HG03097 (cell line): ENCODE results near the gene SUV39H2.
A peak's percentile ranks its signal among the peaks of the same experiment; 100 is the strongest.
"Not testable (repeated sequence)": the region's sequence is repeated elsewhere in the genome, so short reads cannot be mapped to it uniquely, and the experiment has no call there.

Experiments used
- ATAC-seq: cut with Tn5 transposase; IDR thresholded peaks from one replicate; pipeline ENCODE4 v1.9.1; 2021; ENCODE audit not compliant: unreplicated experiment, low FRiP score

The SUV39H2 gene, protein sequence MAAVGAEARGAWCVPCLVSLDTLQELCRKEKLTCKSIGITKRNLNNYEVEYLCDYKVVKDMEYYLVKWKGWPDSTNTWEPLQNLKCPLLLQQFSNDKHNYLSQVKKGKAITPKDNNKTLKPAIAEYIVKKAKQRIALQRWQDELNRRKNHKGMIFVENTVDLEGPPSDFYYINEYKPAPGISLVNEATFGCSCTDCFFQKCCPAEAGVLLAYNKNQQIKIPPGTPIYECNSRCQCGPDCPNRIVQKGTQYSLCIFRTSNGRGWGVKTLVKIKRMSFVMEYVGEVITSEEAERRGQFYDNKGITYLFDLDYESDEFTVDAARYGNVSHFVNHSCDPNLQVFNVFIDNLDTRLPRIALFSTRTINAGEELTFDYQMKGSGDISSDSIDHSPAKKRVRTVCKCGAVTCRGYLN

DNA sequence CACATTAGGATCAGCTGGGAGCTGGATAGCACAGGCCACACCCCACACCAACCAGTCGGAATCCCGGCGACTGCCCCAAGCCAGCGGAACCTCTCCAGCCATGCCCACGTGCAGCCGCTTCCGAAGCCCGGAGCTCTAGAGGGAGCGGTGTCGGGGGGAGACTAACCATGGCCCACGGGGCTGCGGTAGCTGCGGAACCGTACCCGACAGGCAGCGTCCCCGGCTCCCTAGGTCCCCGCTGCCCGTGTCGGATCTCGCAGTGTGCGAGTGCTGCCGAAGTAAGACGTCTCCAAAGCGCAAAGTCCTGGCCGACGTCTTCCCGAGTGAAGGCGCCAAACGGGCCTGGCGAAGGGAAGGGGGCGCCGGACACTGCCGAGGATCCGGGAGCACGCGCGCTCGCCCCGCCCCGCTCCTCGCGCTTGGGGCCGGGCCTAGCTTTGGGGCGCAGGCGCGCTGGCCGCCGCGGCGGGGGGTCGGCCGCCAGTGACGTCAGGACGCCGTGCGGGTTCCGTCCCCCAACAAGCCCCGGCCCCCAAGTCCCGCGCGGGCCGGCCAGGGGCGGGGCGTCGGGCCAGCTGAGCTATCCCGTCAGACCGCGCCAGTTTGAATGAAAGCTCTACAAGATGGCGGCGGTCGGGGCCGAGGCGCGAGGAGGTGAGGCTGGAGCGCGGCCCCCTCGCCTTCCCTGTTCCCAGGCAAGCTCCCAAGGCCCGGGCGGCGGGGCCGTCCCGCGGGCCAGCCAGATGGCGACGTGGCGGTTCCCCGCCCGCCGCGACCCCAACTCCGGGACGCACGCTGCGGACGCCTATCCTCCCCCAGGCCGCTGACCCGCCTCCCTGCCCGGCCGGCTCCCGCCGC, at the start of gene SUV39H2:
Gene SUV39H2 (plus strand): TSS at position 601 of the 858 bp plus-strand sequence. CDS start 23 bp downstream, at position 624.
- ATAC-seq, result peak; percentile 90

DNA sequence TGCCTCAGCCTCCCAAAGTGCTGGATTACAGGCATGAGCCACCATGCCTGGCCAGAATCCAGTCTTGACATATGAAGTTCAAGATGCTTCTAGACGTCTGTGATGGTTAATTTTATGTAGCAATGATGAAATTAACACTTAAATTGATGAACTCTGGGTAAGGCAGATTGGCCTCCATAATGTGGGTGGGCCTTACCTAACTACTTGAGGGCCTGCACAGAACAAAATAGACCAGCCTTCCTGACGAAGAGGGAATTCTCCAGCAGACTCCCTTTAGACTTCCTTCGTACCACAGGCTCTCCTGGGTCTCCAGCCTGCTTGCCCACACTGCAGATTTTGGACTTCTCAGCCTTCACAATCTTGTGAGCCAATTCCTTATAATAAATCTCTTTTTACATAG, 45.6 kb upstream of the SUV39H2 start:
- ATAC-seq, result no peak

DNA sequence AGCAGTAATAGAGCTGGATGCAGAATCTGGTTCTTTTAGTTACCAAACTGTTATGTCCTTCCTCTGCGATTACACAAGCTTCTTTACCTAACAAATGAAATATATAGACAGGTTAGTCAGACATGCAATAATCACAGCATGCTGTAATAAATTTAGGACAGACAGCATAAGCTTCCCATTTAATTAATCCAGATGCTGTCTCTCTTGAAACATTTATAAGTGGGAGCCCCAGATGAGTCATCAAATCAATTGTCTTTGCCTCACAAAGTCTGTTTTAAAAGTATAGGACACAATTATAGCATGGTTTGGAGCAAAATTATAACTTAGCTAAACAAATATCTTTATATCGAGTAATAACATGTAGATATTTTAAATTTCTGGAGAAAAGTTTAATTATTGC, 42.5 kb upstream of the SUV39H2 start:
- ATAC-seq, result no peak

DNA sequence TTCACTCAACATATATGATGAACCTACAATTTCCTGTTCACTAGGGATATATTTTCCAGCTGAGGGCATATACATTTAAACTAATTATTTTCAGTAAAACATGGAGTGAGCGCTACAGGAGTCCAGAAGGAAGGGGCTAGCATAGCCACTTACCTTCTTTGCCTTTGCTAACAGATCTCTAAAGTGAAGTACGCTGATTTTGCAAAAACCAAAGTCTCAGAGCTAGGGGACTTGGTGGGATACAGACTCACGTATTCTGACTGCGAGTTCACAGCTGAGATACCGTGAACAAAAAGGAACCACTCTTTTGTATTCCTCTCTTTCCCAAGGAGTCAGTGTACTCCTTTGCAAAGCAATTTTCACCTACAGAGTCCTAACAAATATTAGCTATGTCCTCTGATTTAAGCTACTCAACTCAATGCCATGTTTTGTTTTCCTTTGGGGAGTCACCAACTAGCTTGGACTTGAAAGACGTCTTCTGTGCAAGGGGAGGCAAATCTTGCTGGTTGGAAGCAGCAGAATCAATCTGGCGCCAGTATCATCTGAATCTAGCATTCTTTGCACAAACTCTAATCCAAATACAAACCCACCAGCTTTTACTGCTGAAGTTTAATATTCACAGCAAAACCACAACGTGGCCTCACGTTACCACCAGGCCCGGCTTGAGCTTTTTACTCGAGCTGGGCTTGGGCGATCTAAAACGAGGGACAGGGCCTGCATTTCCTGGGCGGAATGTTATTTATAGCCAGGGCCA, 41.5 kb upstream of the SUV39H2 start:
- no peak for ATAC-seq

DNA sequence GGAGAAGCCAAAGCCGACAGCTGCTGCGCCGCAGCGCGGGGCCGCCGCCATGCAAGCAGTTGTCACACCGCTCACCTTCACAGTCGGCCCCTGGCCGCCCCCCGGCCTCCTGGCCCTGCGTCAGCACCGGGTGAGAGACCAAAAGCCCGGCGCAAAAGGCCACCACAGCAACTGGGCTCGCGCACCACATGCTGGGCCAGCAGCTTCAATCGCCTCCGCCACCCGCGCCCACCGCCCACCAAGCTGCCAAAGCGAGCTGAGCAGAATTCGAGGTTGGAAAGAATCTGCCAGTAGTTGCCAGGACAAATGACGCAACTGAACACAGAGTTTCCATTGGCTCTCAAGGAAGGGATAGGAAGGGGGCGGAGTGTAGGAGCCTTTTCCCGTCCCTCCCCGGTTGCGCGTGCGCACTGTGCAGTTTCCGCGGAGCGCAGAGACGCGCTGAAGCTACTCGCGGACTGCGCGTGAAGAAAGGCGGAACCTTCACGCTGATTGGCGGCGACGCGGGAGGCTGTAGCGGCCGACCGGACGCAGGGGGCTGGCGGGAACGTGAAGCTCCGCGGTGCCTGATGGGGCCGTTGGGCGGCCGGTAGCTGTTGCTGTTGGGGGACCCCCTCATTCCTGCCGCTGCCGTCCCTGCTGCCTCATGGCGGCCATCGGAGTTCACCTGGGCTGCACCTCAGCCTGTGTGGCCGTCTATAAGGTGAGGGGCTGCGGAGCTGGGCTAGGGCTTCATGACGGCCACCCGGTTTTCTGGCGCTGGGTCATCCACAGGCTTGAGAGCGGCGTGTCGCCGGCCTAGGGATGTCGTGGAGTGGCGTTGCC, 40.7 kb upstream of the SUV39H2 start, which contains the start of the genes CDNF, HSPA14 and MSANTD7:
Gene CDNF (minus strand): TSS at position 281 of the 825 bp plus-strand sequence. CDS start 91 bp downstream, at position 190.
Gene HSPA14 (plus strand): TSS at position 550 of the 825 bp plus-strand sequence. CDS start 97 bp downstream, at position 647.
Gene MSANTD7 (plus strand): TSS at position 550 of the 825 bp plus-strand sequence. CDS start 3,979 bp downstream, outside the sequence.
- ATAC-seq, result peak; percentile 98

DNA sequence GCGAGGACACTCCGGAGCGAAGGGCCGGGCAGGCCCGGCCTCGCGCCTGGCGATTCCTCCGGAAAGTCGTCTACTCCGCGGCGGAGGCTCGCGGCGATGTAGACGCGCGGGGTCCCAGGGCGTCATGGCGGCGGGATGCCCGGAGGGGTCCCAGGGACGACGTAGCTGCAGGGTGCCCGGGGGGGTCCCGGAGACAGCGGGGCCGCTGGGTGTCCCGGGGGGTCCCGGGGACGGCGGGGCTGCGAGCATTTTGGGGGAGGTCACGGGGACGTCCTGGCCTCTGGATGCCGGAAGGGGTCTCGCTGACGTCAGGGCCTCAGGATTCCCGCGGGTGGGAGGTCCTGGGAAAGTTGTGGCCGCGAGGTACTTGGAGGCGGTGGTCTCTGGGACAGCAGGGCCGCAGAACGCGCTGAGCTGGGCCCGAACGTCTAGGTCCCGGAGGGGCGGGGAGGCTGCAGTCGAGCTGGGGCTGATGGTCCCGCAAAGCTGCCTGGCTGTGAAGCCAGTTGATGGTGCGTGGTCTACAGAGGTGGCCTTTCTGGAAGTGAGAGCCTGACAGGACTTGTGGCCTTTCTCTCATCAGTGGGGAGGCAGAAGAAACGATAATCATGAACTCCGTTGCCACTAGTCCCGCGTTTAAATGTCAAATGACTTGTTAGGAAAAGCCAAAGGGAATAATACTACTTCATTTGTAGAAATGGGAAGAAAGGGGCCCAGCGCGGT, 39.9 kb upstream of the SUV39H2 start:
- no peak for ATAC-seq

DNA sequence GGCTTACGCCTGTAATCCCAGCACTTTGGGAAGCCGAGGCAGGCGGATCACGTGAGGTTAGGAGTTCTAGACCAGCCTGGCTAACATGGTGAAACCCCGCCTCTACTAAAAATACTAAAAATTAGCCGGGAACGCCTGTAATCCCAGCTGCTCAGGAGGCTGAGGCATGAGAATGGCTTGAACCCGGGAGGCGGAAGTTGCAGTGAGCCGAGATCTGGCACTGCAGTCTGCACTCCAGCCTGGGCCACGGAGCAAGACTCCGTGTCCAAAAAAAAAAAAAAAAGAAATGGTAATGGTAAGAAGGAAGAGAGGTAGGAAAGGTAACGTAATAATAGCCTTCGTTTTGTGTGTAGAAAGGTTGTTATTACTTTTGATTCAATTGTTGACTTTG, 39.4 kb upstream of the SUV39H2 start:
- no peak for ATAC-seq

DNA sequence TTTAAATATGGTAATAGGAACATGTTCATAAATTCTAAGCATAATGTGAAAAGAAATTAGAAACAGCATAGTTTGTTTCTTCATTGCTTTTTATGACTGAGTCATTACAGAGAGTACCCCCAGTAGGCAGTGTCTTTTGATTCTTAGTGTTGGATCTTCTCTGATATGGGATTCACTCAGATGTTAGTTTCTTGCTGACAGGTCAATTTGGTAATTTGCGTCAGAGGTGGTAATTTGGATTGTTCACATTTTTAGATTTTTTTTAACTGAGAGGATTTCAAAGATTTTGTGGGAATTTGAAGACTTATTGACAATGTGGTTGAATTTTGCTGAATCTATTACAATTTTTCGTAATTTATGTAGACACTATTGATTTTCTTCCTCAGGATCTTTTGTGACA, 38.5 kb upstream of the SUV39H2 start:
- no peak for ATAC-seq

DNA sequence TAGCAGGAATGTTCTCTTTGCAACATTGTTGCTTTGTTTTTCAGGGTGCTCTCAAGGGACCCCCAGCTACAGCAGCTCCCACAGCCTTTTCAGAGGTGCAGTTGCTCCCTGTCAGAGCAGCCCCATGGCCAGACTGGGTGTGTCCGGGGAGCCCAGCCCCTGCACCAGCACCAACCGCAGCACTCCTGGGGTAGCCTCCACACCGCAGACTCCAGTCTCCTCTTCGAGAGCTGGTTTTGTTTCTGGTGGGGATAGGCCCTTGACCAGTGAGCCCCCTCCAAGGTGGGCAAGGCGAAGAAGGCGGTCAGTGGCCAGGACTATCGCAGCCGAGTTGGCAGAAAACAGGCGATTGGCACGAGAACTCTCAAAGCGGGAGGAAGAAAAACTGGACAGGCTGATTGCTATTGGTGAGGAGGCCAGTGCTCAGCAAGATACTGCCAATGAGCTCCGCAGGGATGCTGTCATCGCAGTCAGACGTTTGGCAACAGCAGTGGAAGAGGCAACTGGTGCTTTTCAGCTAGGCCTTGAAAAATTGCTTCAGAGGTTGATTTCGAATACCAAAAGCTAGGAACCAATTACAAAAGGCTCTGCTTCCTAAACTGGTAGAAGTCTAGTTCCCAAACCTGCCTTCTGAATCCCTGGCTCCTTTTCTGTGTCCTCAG, 35.2 kb upstream of the SUV39H2 start:
- ATAC-seq, result no peak

DNA sequence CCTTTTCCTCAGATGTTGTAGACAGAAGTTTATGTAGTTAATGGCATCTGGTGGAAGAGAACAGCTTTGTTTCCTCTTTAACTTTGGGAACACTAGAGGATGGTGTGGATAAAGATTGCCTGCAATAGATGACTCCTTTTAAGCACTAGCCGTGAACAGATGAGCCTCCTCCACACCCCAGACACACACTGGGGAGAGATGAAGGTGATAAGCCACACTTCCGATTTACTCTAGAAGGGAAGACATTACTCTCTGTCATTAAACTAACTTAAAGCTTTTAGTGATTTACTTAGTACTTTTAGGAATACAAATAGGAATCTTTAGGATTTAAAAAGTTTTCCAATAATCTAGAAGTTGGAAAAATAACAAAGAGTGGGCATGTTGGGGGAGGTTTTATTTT, 33.7 kb upstream of the SUV39H2 start:
- no peak for ATAC-seq

DNA sequence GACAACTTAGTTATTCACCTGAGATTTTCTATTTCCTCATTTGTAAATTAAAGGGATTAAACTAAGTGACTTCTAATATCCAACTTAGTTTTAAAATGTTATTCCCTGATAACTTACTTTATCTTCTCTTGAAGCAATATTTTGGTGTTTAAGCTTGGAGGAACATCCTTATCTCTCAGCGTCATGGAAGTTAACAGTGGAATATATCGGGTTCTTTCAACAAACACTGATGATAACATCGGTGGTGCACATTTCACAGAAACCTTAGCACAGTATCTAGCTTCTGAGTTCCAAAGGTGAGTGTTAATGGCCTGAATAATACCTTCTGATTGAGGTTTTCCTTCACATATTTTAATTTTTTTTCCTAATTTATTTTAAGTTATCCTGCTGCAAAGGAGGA, 26.4 kb upstream of the SUV39H2 start:
- no peak for ATAC-seq

DNA sequence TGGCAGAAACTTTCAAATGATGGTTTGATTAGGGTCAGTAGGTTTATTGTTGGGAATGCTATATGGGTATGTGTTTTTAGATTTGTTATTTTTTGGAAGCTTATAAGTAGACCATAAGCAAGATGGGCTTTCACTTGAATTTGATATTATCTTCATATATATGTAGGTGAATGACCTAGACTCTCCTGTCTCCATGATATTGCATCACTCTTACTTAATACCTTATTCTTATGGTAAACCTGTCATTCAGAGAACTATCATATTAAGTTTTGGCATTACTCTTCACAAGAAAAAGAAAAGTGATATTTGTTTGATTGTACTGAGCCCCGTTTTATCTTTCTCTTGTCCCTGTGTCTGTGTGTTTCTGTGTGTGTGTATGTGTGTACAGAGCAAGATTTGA, 23.2 kb upstream of the SUV39H2 start:
- ATAC-seq, result no peak

DNA sequence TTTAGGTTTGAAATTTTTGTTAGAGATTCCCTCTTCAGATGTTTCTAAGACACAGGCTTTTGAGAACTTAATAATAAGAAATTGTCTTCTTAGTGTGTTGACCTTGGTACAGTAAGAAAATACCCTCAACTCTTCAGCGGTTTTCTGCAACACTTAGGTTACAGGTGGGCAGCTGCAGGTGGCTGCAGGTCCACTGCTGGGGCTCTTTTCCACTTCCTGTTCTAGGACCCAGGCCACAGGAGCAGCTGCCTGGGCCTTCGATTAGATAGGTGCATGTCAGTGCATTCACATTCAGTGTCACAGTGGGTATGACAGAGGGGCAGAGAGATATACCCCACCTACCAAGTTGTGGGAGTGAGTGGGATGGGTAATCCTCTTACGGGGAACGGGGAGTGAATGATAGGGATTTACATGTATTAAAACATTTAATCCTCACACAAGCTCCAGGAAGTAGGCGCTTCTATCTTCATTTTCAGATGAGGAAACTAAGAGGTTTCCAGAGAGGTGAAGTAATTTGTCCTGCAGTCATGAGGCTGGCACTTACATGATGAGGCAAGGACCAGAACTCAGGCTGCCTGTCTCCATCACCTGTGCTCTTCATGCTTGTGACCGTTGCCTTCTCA, 20.2 kb upstream of the SUV39H2 start:
- no peak for ATAC-seq

DNA sequence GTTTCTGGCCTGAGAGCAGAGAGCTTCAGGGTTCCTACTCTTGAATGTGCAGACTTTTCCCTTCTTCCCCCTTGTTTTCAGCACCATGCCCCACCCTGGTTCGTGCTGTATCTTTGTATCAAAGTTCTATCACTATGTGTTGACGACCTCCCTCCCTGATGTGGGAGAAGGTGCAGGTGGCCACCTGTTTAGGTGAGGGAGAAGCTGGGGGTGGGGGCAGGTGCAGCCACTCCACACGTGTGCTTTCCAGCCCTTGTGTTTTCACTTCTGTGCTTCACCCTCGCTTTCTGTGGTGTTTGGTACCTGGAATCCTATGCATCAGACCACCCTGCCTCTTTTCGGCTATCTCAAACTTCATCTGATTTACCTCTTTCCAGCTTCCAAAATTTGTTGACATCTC, 19.6 kb upstream of the SUV39H2 start:
- ATAC-seq, result no peak

DNA sequence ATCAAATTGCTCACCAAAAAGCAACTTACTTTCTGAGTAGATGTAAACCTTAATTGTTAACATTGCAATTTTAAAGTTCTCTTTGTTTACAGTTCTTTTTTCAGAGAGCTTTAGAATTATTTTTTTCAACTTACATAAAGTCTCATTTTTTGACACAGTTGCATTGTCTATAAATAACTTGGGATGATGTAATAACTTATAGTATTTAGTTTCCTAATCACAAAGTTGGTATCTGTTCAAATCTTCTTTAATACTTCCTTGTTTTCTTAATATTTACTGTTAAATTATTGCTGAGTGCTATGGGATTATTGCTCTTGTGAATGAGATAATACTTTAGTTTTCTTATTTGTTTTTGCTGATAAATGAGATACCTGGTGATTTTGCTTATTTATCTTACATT, 18.9 kb upstream of the SUV39H2 start:
- no peak for ATAC-seq

DNA sequence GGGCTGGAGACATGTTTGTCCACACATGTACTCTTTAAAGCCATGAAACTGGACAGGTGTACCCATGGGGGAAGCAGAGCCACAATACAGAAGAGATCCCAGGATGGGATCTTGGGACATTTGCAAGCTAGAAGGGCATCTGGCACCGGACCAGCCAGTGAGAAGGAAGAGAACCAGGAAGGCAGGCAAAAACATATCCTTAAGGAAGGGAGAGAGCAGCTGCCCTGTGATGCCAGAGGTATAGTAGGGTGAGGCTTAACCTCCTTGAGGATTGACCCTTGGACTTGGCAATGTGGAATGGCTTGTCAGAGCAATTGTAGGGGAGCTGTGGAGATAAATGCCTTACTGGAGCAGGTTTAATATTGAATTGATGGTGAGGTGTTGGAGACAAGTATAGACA, 17.9 kb upstream of the SUV39H2 start:
- no peak for ATAC-seq

DNA sequence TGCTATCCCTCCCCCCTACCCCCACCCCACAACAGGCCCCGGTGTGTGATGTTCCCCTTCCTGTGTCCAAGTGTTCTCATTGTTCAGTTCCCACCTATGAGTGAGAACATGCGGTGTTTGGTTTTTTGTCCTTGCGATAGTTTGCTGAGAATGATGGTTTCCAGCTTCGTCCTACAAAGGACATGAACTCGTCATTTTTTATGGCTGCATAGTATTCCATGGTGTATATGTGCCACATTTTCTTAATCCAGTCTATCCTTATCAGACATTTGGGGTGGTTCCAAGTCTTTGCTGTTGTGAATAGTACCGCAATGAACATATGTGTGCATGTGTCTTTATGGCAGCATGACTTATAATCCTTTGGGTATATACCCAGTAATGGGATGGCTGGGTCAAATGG, 14.2 kb upstream of the SUV39H2 start:
- ATAC-seq, result not testable (repeated sequence)

DNA sequence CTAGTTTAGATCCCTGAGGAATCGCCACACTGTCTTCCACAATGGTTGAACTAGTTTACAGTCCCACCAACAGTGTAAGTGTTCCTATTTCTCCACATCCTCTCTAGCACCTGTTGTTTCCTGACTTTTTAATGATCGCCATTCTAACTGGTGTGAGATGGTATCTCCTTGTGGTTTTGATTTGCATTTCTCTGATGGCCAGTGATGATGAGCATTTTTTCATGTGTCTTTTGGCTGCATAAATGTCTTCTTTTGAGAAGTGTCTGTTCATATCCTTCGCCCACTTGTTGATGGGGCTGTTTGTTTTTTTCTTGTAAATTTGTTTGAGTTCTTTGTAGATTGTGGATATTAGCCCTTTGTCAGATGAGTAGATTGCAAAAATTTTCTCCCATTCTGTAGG, 13.8 kb upstream of the SUV39H2 start:
- not testable (repeated sequence) for ATAC-seq
